HepG2 (cell line): ENCODE results near the gene ALPK3. TPM values are rescaled to one million over a fixed set of nuclear protein-coding genes. Genes with fewer than 3 reads are reported as not detected.

ENCODE experiments used
- ATAC-seq: fragments of 200-7000 bp; cut with Tn5 transposase; 3 replicates; pipeline ENCODE4 v1.9.1; 2020; ENCODE audit warnings: mild to moderate bottlenecking, moderate library complexity
- BruUV-seq: library from RNA; stranded (reverse); fragments of 400-500 nt; replicated peaks from 2 replicates; lab custom pipeline; 2021; lab: Mats Ljungman, UMichigan
- CTCF ChIA-PET: fragments of 300-600 bp; formaldehyde crosslinking; extraction: SDS; loops from one replicate; lab custom pipeline; 2021; ENCODE audit warnings: low total read pairs, inconsistent platforms, low intra/inter-chr PET ratio; lab: Yijun Ruan, JAX
- POLR2A ChIA-PET: fragments of 350-600 bp; sonication (Branson Sonifier 250); formaldehyde crosslinking; loops from one replicate; lab custom pipeline; 2020; ENCODE audit warnings: antibody characterized with exemption, inconsistent platforms; lab: Yijun Ruan, JAX
- DNase-seq: peaks from one replicate; pipeline ENCODE4 v3.0.0-alpha.2; 2015; ENCODE audit warnings: low spot score
- FAIRE-seq: peaks from 3 replicates; lab custom pipeline; 2011; peaks lifted over from hg19 to GRCh38; lab: Jason Lieb, UNC
- H2AFZ ChIP-seq: one replicate; pipeline ENCODE4 v1.6.1; 2011; ENCODE audit warnings: low read length, inconsistent platforms
- H3K27ac ChIP-seq: fragments of 300-600 bp; 3 replicates; pipeline ENCODE4 v1.8.0; 2011; ENCODE audit warnings: mixed run types, mild to moderate bottlenecking, mixed read lengths, low read length, inconsistent platforms; ENCODE audit not compliant: insufficient read depth; ENCODE audit errors: extremely low read length
- H3K27me3 ChIP-seq, 2 experiments: fragments of 200-600 bp in 1 of 2; 2 replicates in 1 of 2; 3 replicates in 1 of 2; pipeline versions ENCODE4 v1.6.0 to v1.8.0; 2011; ENCODE audit warnings: low read length in 2 of 2, mild to moderate bottlenecking in 2 of 2, moderate library complexity in 2 of 2, inconsistent platforms in 1 of 2; ENCODE audit not compliant: insufficient read depth in 2 of 2, control insufficient read depth in 1 of 2
- H3K36me3 ChIP-seq, 2 experiments: fragments of 200-600 bp in 1 of 2; replicated peaks in 1 of 2; 2 replicates in 1 of 2; 3 replicates in 1 of 2; pipeline versions ENCODE4 v1.5.1 to v1.8.0; 2011; ENCODE audit warnings: low read length in 2 of 2, inconsistent platforms in 1 of 2; ENCODE audit not compliant: insufficient read depth in 2 of 2, control insufficient read depth in 1 of 2
- H3K4me1 ChIP-seq: 2 replicates; pipeline ENCODE4 v1.5.1; 2012; ENCODE audit warnings: low read length, inconsistent platforms; ENCODE audit not compliant: insufficient read depth
- H3K4me2 ChIP-seq: 2 replicates; pipeline ENCODE4 v1.6.0; 2011; ENCODE audit warnings: low read depth, low read length, inconsistent platforms
- H3K4me3 ChIP-seq, 3 experiments: fragments of 200-600 bp in 1 of 3; sonication (generic), shearing (Covaris generic) in 1 of 3; replicated peaks in 1 of 3; 2 replicates each; pipeline ENCODE4 v1.5.1; 2011 to 2016; ENCODE audit warnings: low read length in 3 of 3, inconsistent platforms in 2 of 3, low read depth in 2 of 3, mild to moderate bottlenecking in 2 of 3, control low read depth in 1 of 3, mixed read lengths in 1 of 3; ENCODE audit not compliant: insufficient read depth in 1 of 3
- H3K79me2 ChIP-seq: one replicate; pipeline ENCODE4 v1.6.1; 2011; ENCODE audit warnings: low read length, inconsistent platforms; ENCODE audit not compliant: insufficient read depth
- H3K9ac ChIP-seq: 2 replicates; pipeline ENCODE4 v1.6.0; 2011; ENCODE audit warnings: mild to moderate bottlenecking, low read depth, low read length, inconsistent platforms; ENCODE audit not compliant: insufficient read depth
- H3K9me3 ChIP-seq: 2 replicates; pipeline ENCODE4 v1.5.1; 2012; ENCODE audit warnings: mild to moderate bottlenecking, low read length
- H4K20me1 ChIP-seq: 2 replicates; pipeline ENCODE4 v1.6.0; 2011; ENCODE audit warnings: inconsistent platforms, mild to moderate bottlenecking, low read length, moderate library complexity; ENCODE audit not compliant: insufficient read depth
- BRD4 ChIP-seq: sonication (generic); formaldehyde crosslinking; IDR thresholded peaks from 2 replicates; pipeline ENCODE4 v1.4.0; 2020; ENCODE audit warnings: missing genetic modification reagents
- GLI4 ChIP-seq: sonication (generic); formaldehyde crosslinking; IDR thresholded peaks from 2 replicates; pipeline ENCODE4 v1.5.1; 2020; ENCODE audit warnings: missing genetic modification reagents, mild to moderate bottlenecking, moderate library complexity, borderline replicate concordance
- GTF3A ChIP-seq: sonication (generic); formaldehyde crosslinking; conservative IDR thresholded peaks from 2 replicates; pipeline ENCODE4 v1.4.0; 2020; ENCODE audit warnings: mild to moderate bottlenecking, missing genetic modification reagents
- KAT2B ChIP-seq: fragments of 150-350 bp; IDR thresholded peaks from 2 replicates; pipeline ENCODE4 v1.6.1; 2014; ENCODE audit warnings: low read depth, low read length, borderline replicate concordance
- NFIC ChIP-seq: IDR thresholded peaks from 2 replicates; pipeline ENCODE4 v1.6.1; 2012; ENCODE audit warnings: mild to moderate bottlenecking, low read length, inconsistent platforms
- NFKB2 ChIP-seq: sonication (generic); formaldehyde crosslinking; IDR thresholded peaks from 2 replicates; pipeline ENCODE4 v1.4.0; 2020; ENCODE audit warnings: missing genetic modification reagents, borderline replicate concordance
- SNRNP70 ChIP-seq: fragments of 200-400 bp; formaldehyde crosslinking; IDR thresholded peaks from 2 replicates; pipeline ENCODE4 v1.6.1; 2017; ENCODE audit warnings: mild to moderate bottlenecking, low read depth, low read length, moderate library complexity
- SP1 ChIP-seq, 2 experiments: fragments of 450-650 bp in 1 of 2; sonication (generic) in 1 of 2; formaldehyde crosslinking in 1 of 2; IDR thresholded peaks; 2 replicates each; pipeline versions ENCODE4 v1.4.0 to v1.6.1; 2016 to 2020; ENCODE audit warnings: missing genetic modification reagents in 1 of 2
- SRY ChIP-seq: sonication (generic); formaldehyde crosslinking; IDR thresholded peaks from 2 replicates; pipeline ENCODE4 v1.8.0; 2022; ENCODE audit warnings: mild to moderate bottlenecking, missing genetic modification reagents
- ZNF253 ChIP-seq: sonication (generic); formaldehyde crosslinking; IDR thresholded peaks from 2 replicates; pipeline ENCODE4 v1.8.0; 2022; ENCODE audit warnings: mild to moderate bottlenecking, missing genetic modification reagents, borderline replicate concordance
- ZNF557 ChIP-seq: sonication (generic); formaldehyde crosslinking; IDR thresholded peaks from 2 replicates; pipeline ENCODE4 v1.4.0; 2020; ENCODE audit warnings: missing genetic modification reagents
- WGBS: methylation state at CpG from one replicate; pipeline ENCODE4 v1.1.6; 2017; ENCODE audit warnings: low lambda C conversion rate; 5-methylcytosine and 5-hydroxymethylcytosine counted together
- in situ Hi-C: cut with HindIII; loops from 2 replicates; pipeline ENCODE4 v1.10.0; 2017; ENCODE audit warnings: low pct_unique_long_range_greater_than_20kb; ENCODE audit not compliant: extremely low pct_ligation_motif_present
- intact Hi-C: fragments of 100-400 bp; cut with micrococcal nuclease; formaldehyde crosslinking; loops from one replicate; pipeline ENCODE4 v1.10.0; 2022; ENCODE audit not compliant: unreplicated experiment
- polyA plus RNA-seq, 8 experiments: library from polyadenylated mRNA; depleted of rRNA in 3 of 8; stranded (reverse) in 7 of 8; unstranded in 1 of 8; fragments of >200 nt; fragmentation: Illumina TruSeq in 4 of 8; extraction: Trizol in 4 of 8; gene quantifications; 2 replicates each; pipeline versions ENCODE4 v1.2.1 to v1.2.3, GENCODE V29; 2011 to 2016; ENCODE audit warnings: low read depth in 4 of 8, missing spikeins in 1 of 8, mixed read lengths in 1 of 8; ENCODE audit not compliant: insufficient read depth in 1 of 8
- total RNA-seq, 5 experiments: library from RNA; depleted of rRNA; stranded (reverse); fragments of >200 nt; fragmentation: Illumina TruSeq; extraction: Trizol; gene quantifications; 2 replicates each; pipeline ENCODE4 v1.2.3, GENCODE V29; 2016; ENCODE audit warnings: low read depth in 1 of 5
- TF ChIP-seq, protein P1 (sequence below): sonication (generic); formaldehyde crosslinking; IDR thresholded peaks from 2 replicates; pipeline ENCODE4 v1.9.0; 2021; ENCODE audit warnings: missing genetic modification reagents, mild to moderate bottlenecking, borderline replicate concordance
- TF ChIP-seq, protein P2 (sequence below), 2 experiments: IDR thresholded peaks; 2 replicates each; pipeline ENCODE4 v1.6.1; 2011 to 2012; ENCODE audit warnings: low read length in 2 of 2, borderline replicate concordance in 1 of 2, low read depth in 1 of 2, mild to moderate bottlenecking in 1 of 2, moderate library complexity in 1 of 2
- TF ChIP-seq, protein P3 (sequence below): IDR thresholded peaks from 2 replicates; pipeline ENCODE4 v1.6.1; 2016; ENCODE audit warnings: missing biosample characterization, missing genetic modification reagents, low read depth
- TF ChIP-seq, protein P4 (sequence below): IDR thresholded peaks from 2 replicates; pipeline ENCODE4 v1.6.1; 2012; ENCODE audit warnings: inconsistent platforms
- TF ChIP-seq, protein P5 (sequence below): sonication (generic); formaldehyde crosslinking; IDR thresholded peaks from 2 replicates; pipeline ENCODE4 v1.5.1; 2020; ENCODE audit warnings: mild to moderate bottlenecking, missing genetic modification reagents, borderline replicate concordance

Gene ALPK3
- total and polyA plus RNA-seq, 2 of the 13 experiments (the other 11 are each of a cell fraction or from before 2014, with no cell fraction given), result 0.04 to 0.42 TPM

DNA sequence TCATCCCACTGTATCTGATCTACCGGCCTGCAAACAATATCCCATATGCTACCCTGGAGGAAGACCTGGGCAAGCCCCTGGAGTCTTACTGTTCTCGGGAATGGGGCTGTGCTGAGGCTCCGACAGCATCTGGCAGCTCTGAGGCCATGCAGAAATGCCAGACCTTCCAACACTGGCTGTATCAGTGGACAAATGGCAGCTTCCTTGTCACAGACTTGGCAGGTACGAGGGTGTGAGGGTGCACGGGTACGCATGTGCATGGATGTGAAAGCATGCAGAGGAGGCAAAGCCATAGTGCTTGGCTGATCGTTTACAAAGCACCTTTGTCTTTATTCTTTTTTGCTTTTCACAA is 47.3 kb downstream of the ALPK3 start (continued):
- TF ChIP-seq SNRNP70, result no peak
- TF ChIP-seq, protein P1, sequence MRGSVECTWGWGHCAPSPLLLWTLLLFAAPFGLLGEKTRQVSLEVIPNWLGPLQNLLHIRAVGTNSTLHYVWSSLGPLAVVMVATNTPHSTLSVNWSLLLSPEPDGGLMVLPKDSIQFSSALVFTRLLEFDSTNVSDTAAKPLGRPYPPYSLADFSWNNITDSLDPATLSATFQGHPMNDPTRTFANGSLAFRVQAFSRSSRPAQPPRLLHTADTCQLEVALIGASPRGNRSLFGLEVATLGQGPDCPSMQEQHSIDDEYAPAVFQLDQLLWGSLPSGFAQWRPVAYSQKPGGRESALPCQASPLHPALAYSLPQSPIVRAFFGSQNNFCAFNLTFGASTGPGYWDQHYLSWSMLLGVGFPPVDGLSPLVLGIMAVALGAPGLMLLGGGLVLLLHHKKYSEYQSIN (CRISPR knock-in tag), result no peak
- TF ChIP-seq, protein P2, sequence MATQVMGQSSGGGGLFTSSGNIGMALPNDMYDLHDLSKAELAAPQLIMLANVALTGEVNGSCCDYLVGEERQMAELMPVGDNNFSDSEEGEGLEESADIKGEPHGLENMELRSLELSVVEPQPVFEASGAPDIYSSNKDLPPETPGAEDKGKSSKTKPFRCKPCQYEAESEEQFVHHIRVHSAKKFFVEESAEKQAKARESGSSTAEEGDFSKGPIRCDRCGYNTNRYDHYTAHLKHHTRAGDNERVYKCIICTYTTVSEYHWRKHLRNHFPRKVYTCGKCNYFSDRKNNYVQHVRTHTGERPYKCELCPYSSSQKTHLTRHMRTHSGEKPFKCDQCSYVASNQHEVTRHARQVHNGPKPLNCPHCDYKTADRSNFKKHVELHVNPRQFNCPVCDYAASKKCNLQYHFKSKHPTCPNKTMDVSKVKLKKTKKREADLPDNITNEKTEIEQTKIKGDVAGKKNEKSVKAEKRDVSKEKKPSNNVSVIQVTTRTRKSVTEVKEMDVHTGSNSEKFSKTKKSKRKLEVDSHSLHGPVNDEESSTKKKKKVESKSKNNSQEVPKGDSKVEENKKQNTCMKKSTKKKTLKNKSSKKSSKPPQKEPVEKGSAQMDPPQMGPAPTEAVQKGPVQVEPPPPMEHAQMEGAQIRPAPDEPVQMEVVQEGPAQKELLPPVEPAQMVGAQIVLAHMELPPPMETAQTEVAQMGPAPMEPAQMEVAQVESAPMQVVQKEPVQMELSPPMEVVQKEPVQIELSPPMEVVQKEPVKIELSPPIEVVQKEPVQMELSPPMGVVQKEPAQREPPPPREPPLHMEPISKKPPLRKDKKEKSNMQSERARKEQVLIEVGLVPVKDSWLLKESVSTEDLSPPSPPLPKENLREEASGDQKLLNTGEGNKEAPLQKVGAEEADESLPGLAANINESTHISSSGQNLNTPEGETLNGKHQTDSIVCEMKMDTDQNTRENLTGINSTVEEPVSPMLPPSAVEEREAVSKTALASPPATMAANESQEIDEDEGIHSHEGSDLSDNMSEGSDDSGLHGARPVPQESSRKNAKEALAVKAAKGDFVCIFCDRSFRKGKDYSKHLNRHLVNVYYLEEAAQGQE (IDR thresholded peaks at IDR 0.05; ENCODE audit: borderline replicate concordance in 1 of 2, low read depth in 1 of 2, low read length in 2 of 2), result no peak

DNA sequence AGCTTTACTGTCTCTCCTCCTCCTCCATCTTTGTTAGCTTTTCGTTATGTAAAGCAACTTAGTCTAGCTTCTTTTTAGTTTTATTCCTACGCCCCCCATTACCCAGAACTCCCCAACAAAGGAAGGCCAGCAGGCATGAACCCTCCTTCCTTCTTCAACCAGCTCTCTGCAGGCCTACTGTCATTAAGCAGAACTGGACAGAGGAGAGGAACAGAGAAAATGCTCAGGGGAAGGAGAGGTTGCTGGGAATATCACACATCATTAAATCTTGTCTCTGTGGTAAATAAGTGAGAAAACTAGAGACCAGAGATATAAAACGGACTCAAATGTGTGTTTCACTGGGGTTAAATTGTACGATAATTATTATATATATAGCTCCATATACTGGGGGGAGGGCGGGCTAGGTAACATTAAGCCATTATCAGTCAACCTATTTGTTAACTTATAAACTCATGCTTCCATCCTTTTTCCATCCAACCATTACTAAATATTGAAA is 48.0 kb downstream of the ALPK3 start:
- Histone ChIP-seq H3K36me3 (no peaks in the 10 kb centered on the region), H3K4me1 (peaks cover 50% of the 10 kb centered on the region), H3K9ac (no peak overlapping the region), H3K9me3 (no peaks in the 10 kb centered on the region), H3K79me2 (no peaks in the 10 kb centered on the region), H3K4me3 (no peak overlapping the region), H4K20me1 (no peaks in the 10 kb centered on the region), H3K4me2 (no peak overlapping the region), H2AFZ (no peak overlapping the region), H3K27me3 (peaks cover 0 to 8% of the 10 kb centered on the region in 2 experiments; a peak in 2 of 5 replicates), H3K27ac (no peak overlapping the region)
- FAIRE-seq (no peak), ATAC-seq (no peak), DNase-seq (no peak)
- no TSS peak for BruUV-seq
- CTCF ChIA-PET, result no interaction called here
- WGBS, result 42% methylated on average over 5 of the region's 5 CpGs
- POLR2A ChIA-PET, result no interaction called here
- in situ Hi-C loops, result no loop called here
- intact Hi-C loops, result no loop called here
- no peak for TF ChIP-seq GTF3A (CRISPR knock-in tag)
- TF ChIP-seq, protein P3, sequence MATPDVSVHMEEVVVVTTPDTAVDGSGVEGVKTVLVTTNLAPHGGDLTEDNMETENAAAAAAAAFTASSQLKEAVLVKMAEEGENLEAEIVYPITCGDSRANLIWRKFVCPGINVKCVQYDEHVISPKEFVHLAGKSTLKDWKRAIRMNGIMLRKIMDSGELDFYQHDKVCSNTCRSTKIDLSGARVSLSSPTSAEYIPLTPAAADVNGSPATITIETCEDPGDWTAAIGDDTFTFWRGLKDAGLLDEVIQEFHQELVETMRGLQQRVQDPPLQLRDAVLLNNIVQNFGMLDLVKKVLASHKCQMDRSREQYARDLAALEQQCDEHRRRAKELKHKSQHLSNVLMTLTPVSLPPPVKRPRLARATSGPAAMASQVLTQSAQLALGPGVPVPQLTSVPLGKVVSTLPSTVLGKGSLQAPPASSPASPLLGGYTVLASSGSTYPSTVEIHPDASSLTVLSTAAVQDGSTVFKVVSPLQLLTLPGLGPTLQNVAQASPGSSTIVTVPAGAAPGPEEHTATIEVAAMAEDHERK, result no peak
- TF ChIP-seq ZNF557, result no peak
- TF ChIP-seq SRY (CRISPR knock-in tag), result no peak
- no peak for TF ChIP-seq GLI4 (CRISPR knock-in tag)
- no peak for TF ChIP-seq NFIC
- TF ChIP-seq, protein P4, sequence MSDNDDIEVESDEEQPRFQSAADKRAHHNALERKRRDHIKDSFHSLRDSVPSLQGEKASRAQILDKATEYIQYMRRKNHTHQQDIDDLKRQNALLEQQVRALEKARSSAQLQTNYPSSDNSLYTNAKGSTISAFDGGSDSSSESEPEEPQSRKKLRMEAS, result no peak
- no peak for TF ChIP-seq SP1 (IDR thresholded peaks at IDR 0.05)
- TF ChIP-seq SP1 (CRISPR knock-in tag; IDR thresholded peaks at IDR 0.05), result no peak
- TF ChIP-seq BRD4 (CRISPR knock-in tag), result no peak
- TF ChIP-seq NFKB2 (CRISPR knock-in tag), result no peak
- no peak for TF ChIP-seq KAT2B
- TF ChIP-seq ZNF253 (CRISPR knock-in tag), result no peak
- TF ChIP-seq, protein P5, sequence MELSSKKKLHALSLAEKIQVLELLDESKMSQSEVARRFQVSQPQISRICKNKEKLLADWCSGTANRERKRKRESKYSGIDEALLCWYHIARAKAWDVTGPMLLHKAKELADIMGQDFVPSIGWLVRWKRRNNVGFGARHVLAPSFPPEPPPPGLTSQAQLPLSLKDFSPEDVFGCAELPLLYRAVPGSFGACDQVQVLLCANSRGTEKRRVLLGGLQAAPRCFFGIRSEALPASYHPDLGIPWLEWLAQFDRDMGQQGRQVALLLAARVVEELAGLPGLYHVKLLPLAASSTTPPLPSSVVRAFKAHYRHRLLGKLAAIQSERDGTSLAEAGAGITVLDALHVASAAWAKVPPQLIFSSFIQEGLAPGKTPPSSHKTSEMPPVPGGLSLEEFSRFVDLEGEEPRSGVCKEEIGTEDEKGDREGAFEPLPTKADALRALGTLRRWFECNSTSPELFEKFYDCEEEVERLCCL, result no peak
